Skeletal muscle tissue (tissue), 5 donors: ENCODE results near the gene CCNJL. TPM values are rescaled to one million over a fixed set of nuclear protein-coding genes. Genes with fewer than 3 reads are reported as not detected.

Experiments
- H3K27ac ChIP-seq: one replicate; pipeline ENCODE4 v1.7.0; 2013; ENCODE audit warnings: mild to moderate bottlenecking, low read depth, low read length, inconsistent platforms
- H3K27me3 ChIP-seq, 3 donors: one replicate each; pipeline ENCODE4 v1.7.0; 2013; ENCODE audit warnings: low read length in 3 of 3; ENCODE audit not compliant: control insufficient read depth in 3 of 3, insufficient read depth in 3 of 3
- H3K36me3 ChIP-seq, 3 donors: one replicate each; pipeline ENCODE4 v1.7.0; 2013; ENCODE audit warnings: low read length in 3 of 3; ENCODE audit not compliant: control insufficient read depth in 3 of 3, insufficient read depth in 3 of 3
- H3K4me1 ChIP-seq, 3 donors: one replicate each; pipeline ENCODE4 v1.7.0; 2013; ENCODE audit warnings: low read length in 3 of 3, mild to moderate bottlenecking in 3 of 3; ENCODE audit not compliant: control insufficient read depth in 3 of 3, insufficient read depth in 3 of 3
- H3K4me3 ChIP-seq, 3 donors: one replicate each; pipeline ENCODE4 v1.7.0; 2013; ENCODE audit warnings: low read length in 3 of 3
- H3K9ac ChIP-seq, 3 donors: one replicate each; pipeline ENCODE4 v1.7.0; 2013; ENCODE audit warnings: low read length in 3 of 3, mild to moderate bottlenecking in 3 of 3, moderate library complexity in 2 of 3, low read depth in 1 of 3
- H3K9me3 ChIP-seq, 3 donors: one replicate each; pipeline ENCODE4 v1.7.0; 2013; ENCODE audit warnings: low read length in 3 of 3; ENCODE audit not compliant: control insufficient read depth in 3 of 3
- small RNA-seq: library from RNA; depleted of rRNA; stranded (forward); fragments of <200 nt; gene quantifications from one replicate; pipeline ENCODE3, GENCODE V24; 2014
- total RNA-seq: library from RNA; depleted of rRNA; stranded (reverse); fragments of >200 nt; gene quantifications from one replicate; pipeline ENCODE4 v1.2.3, GENCODE V29; 2014
- donor health status: Osteomylitis.

The CCNJL gene
- total RNA-seq, 1 donor from 2014 or later = 3.1 TPM

- Histone ChIP-seq H3K9me3 (no peaks in the 10 kb centered on the region), H3K9ac (no peak overlapping the region), H3K36me3 (no peaks in the 10 kb centered on the region), H3K27me3 (peaks cover 0 to 2% (median 0%) of the 10 kb centered on the region in 3 donors), H3K4me3 (no peak overlapping the region), H3K27ac (no peak overlapping the region), H3K4me1 (no peaks in the 10 kb centered on the region)
Observed at GRCh38 chr5:160211352-160211751, 101.0 kb downstream of the CCNJL start.

- Histone ChIP-seq H3K27ac (no peak overlapping the region), H3K4me3 (no peak overlapping the region), H3K9me3 (no peaks in the 10 kb centered on the region), H3K27me3 (peaks cover 0 to 2% (median 0%) of the 10 kb centered on the region in 3 donors), H3K36me3 (no peaks in the 10 kb centered on the region), H3K9ac (no peak overlapping the region), H3K4me1 (no peaks in the 10 kb centered on the region)
Observed at GRCh38 chr5:160210606-160211005, 101.8 kb downstream of the CCNJL start.

GRCh38 chr5:160209917-160210316 lies 102.4 kb downstream of the CCNJL start:
- Histone ChIP-seq H3K27me3 (peaks cover 0 to 2% (median 0%) of the 10 kb centered on the region in 3 donors), H3K9ac (no peak overlapping the region), H3K4me3 (no peak overlapping the region), H3K27ac (no peak overlapping the region), H3K36me3 (no peaks in the 10 kb centered on the region), H3K9me3 (no peaks in the 10 kb centered on the region), H3K4me1 (no peaks in the 10 kb centered on the region)

GRCh38 chr5:160207061-160207460 lies 105.3 kb downstream of the CCNJL start:
- Histone ChIP-seq H3K36me3 (no peaks in the 10 kb centered on the region), H3K9ac (no peak overlapping the region), H3K27ac (no peak overlapping the region), H3K9me3 (no peaks in the 10 kb centered on the region), H3K4me1 (no peaks in the 10 kb centered on the region), H3K4me3 (no peak overlapping the region), H3K27me3 (peaks cover 0 to 2% (median 0%) of the 10 kb centered on the region in 3 donors)

Small RNA genes lying within 50 kb of the gene (small RNA-seq; reads per million reads assigned to genes)
- not detected for gene AC112191.3

Other genes with a start within 250 kb of the CCNJL start
- 13.0 TPM for gene PWWP2A, start 193.1 kb downstream of the CCNJL start, total RNA-seq
- not detected for gene FABP6, start 83.1 kb downstream of the CCNJL start, total RNA-seq
- 15.1 TPM for gene C1QTNF2, start 58.1 kb upstream of the CCNJL start, total RNA-seq
- 13.0 TPM for gene FAM200C, start 87.5 kb upstream of the CCNJL start, total RNA-seq
- gene SLU7, start 106.5 kb upstream of the CCNJL start, total RNA-seq = 16.2 TPM
- 17.2 TPM for gene PTTG1, start 109.3 kb upstream of the CCNJL start, total RNA-seq